Bone marrow (tissue), 2 donors: Measurements from ENCODE around the gene PDE2A.

Experiments
- DNase-seq, 2 donors: peaks; one replicate each; lab custom pipeline; 2025; lab: John Stamatoyannopoulos, UW

Gene PDE2A

GRCh38 chr11:72635309-72635915 is 38.8 kb downstream of the PDE2A start:
- DNase-seq = no peak

- no peak for DNase-seq
These were observed 39.6 kb downstream of the PDE2A start for GRCh38 chr11:72634472-72635095.

- DNase-seq = no peak
These were observed 40.2 kb downstream of the PDE2A start for GRCh38 chr11:72634016-72634415.

GRCh38 chr11:72633068-72633467 is 41.2 kb downstream of the PDE2A start:
- DNase-seq = no peak

- no peak for DNase-seq
These were observed 42.2 kb downstream of the PDE2A start for GRCh38 chr11:72631806-72632731.

- DNase-seq = no peak
These were observed 43.9 kb downstream of the PDE2A start for GRCh38 chr11:72630104-72630852.

- no peak for DNase-seq
These were observed 45.0 kb downstream of the PDE2A start for GRCh38 chr11:72629266-72629665.

GRCh38 chr11:72627594-72628281 is 46.5 kb downstream of the PDE2A start:
- no peak for DNase-seq

- DNase-seq = no peak
These were observed 47.7 kb downstream of the PDE2A start for GRCh38 chr11:72626414-72626936.

GRCh38 chr11:72625691-72626413 is 48.4 kb downstream of the PDE2A start:
- DNase-seq = no peak

GRCh38 chr11:72624496-72625201 is 49.6 kb downstream of the PDE2A start:
- peak in 1 of 2 donors; percentile 86 for DNase-seq

GRCh38 chr11:72623052-72623451 is 51.2 kb downstream of the PDE2A start:
- no peak for DNase-seq

GRCh38 chr11:72621008-72621610 is 53.1 kb downstream of the PDE2A start:
- DNase-seq = no peak

- DNase-seq = no peak
These were observed 55.4 kb downstream of the PDE2A start for GRCh38 chr11:72618803-72619202.

GRCh38 chr11:72617080-72617762 is 57.0 kb downstream of the PDE2A start:
- DNase-seq = no peak

- no peak for DNase-seq
These were observed 57.6 kb downstream of the PDE2A start for GRCh38 chr11:72616655-72617054.

GRCh38 chr11:72615329-72615728 is 58.9 kb downstream of the PDE2A start:
- no peak for DNase-seq

- DNase-seq = no peak
These were observed 59.8 kb downstream of the PDE2A start for GRCh38 chr11:72614381-72614780.

GRCh38 chr11:72613977-72614376 is 60.2 kb downstream of the PDE2A start:
- peak; percentile 34 to 97 for DNase-seq
